ENCODE data around the gene CNOT3.
A peak's percentile ranks its signal among the peaks of the same experiment; 100 is the strongest.
"Not testable (repeated sequence)": the region's sequence is repeated elsewhere in the genome, so short reads cannot be mapped to it uniquely, and the experiment has no call there.

CNOT3 gene

GRCh38 chr19:54152267-54152666 lies 14.7 kb downstream of the CNOT3 start:
- no peak for DNase-seq

GRCh38 chr19:54152878-54153524 lies 15.4 kb downstream of the CNOT3 start:
- DNase-seq = no peak

GRCh38 chr19:54153731-54154326 lies 16.3 kb downstream of the CNOT3 start:
- no peak for DNase-seq

GRCh38 chr19:54154603-54155345 lies 17.2 kb downstream of the CNOT3 start:
- no peak for DNase-seq

- DNase-seq = no peak
Observed at GRCh38 chr19:54155694-54156093, 18.1 kb downstream of the CNOT3 start.

- DNase-seq = no peak
Observed at GRCh38 chr19:54156490-54156889, 18.9 kb downstream of the CNOT3 start.

GRCh38 chr19:54156953-54157352 lies 19.4 kb downstream of the CNOT3 start:
- DNase-seq = no peak

GRCh38 chr19:54158812-54159351 lies 21.3 kb downstream of the CNOT3 start:
- DNase-seq = no peak

- peak; percentile 100 for DNase-seq
Observed at GRCh38 chr19:54159352-54160181, 22.0 kb downstream of the CNOT3 start, which contains the start of gene LENG1. LENG1 (minus strand) TSS chr19:54159721; CDS start chr19:54159695, 26 bp downstream.

- no peak for DNase-seq
Observed at GRCh38 chr19:54160182-54160811, 22.7 kb downstream of the CNOT3 start.

GRCh38 chr19:54160854-54161253 lies 23.3 kb downstream of the CNOT3 start:
- no peak for DNase-seq

GRCh38 chr19:54162241-54162805 lies 24.8 kb downstream of the CNOT3 start:
- DNase-seq = no peak

- DNase-seq = no peak
Observed at GRCh38 chr19:54162884-54163283, 25.3 kb downstream of the CNOT3 start.

- DNase-seq = no peak
Observed at GRCh38 chr19:54164369-54165068, 27.0 kb downstream of the CNOT3 start.

- no peak for DNase-seq
Observed at GRCh38 chr19:54165222-54165621, 27.7 kb downstream of the CNOT3 start.

- peak; percentile 84 for DNase-seq
Observed at GRCh38 chr19:54168174-54168917, 30.8 kb downstream of the CNOT3 start.

GRCh38 chr19:54169149-54169740 lies 31.7 kb downstream of the CNOT3 start:
- no peak for DNase-seq

- not testable (repeated sequence) for DNase-seq
Observed at GRCh38 chr19:54171736-54172431, 34.3 kb downstream of the CNOT3 start.

All from NCI-H1694 (cell line).